Skin of body (tissue), 2 donors: ENCODE results near the gene MEF2D. TPM values are rescaled to one million over a fixed set of nuclear protein-coding genes. Genes with fewer than 3 reads are reported as not detected.

Experiments
- DNase-seq: peaks from one replicate; lab custom pipeline; 2025; lab: John Stamatoyannopoulos, UW
- total RNA-seq: library from RNA; depleted of rRNA; stranded (reverse); fragments of >200 nt; gene quantifications from one replicate; pipeline ENCODE4 v1.2.3, GENCODE V29; 2014

Gene MEF2D
- total RNA-seq, 1 donor from 2014 or later, result 11.2 TPM

DNA sequence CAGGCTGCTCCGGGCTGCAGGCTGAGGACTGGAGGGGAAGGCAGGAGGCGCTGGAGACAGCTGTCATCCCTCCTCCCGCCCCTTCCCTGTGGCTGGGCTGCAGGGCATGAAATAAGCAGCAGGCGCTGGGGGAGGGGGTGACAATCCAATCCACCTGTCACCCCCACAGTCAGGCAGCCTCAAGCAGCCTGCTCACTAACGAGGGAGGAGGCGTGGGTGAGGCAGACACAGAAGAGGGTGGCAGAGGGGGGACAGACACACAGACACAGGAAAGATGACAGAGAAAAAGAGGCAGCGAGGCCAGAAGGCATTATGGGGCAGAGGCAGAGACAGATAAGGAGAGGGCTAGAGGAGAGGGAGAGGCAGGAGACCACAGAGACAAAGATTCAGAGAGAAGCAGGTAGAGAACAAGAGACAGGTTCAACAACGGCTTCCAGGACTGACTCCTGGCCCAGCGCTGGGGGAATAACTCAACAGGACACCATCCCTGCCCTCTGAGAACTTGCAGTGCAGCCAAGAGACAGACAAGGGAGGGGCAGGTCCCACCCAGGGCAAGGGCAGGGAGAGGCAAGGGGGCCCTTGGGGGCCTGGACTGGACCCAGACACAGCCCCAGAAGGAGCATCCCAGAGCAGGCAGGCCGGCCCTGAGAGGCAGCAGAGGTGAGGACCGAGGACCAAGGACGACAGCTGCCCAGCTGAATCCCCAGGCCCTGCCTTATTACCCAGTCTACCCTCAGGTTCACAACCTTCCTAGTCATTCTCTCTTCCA, 11.2 kb downstream of the MEF2D start:
- no peak for DNase-seq

DNA sequence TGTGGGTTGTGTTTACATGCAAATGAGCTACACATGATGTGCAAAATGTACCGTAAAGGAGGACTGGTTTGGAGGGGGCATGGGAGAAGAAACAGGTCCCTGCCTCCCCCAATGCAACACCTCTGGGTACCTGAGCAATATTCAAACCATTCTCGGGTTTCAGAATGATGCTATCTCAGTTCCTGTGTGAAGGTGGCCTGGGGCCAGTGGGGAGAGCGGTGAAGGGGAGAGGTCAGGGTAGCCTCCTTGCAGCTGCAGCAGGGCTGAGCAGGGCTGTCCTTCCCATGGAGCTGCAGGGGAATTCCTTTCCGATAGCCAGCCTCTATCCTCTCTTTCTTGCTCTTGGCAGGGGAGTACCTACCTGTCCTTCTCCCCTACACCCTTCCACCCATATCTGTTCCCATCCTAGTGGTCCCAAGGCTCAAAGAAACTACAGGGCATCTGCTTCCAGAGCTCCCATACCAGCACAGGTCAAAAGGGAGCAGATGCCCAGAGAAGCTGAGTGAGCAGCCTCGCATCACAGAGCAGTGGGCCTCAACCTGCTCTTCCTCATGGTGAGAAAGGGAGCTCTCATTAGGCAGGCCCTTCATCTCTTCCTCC, 11.9 kb downstream of the MEF2D start:
- no peak for DNase-seq

GRCh38 chr1:156487862-156488261, 12.7 kb downstream of the MEF2D start:
- DNase-seq, result no peak

DNA sequence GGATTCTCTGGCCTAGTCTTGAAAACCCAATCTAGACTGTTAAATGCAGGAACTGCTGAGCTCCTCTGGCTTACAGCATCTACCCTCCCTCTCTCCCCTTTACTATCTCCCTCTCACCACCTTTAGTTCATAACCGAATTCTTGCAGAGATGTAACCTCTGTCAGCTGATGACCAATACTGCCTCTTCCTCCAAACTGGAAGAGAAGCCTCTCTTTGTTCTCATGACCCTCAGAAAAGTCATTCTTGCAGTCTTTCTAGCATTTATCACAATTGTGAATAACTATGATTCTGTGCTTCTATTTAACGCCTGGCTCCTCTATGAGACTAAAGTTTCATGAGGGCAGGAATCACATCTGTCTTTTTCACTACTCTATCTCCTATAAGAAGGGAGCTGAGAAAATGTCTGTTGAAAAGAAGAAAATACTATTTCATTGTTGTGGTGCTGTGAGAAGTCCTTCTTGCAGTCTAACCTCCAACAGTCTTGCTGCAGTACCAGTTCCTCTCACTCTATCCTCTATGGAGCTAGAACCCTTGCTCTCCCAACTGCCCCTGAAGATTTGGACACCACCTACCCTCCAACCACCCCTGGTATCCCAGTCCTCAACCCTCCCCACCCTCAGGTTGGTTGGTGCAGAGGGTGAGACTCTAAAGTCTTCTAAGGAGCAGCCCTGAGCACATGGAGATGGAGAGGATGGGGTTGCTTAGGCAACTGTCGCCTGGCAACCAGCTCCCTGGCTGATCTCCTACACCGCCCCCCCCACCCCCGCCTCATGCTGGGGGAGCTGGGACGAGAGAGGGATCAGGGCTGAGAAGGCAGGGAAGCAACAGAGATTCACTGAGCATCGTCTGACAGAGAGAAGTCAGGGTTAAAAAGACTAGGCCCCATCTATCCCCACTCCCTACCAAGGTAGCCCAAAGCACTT, 13.9 kb downstream of the MEF2D start:
- DNase-seq, result no peak

- DNase-seq, result no peak
Measured at GRCh38 chr1:156485984-156486383, 14.6 kb downstream of the MEF2D start.

DNA sequence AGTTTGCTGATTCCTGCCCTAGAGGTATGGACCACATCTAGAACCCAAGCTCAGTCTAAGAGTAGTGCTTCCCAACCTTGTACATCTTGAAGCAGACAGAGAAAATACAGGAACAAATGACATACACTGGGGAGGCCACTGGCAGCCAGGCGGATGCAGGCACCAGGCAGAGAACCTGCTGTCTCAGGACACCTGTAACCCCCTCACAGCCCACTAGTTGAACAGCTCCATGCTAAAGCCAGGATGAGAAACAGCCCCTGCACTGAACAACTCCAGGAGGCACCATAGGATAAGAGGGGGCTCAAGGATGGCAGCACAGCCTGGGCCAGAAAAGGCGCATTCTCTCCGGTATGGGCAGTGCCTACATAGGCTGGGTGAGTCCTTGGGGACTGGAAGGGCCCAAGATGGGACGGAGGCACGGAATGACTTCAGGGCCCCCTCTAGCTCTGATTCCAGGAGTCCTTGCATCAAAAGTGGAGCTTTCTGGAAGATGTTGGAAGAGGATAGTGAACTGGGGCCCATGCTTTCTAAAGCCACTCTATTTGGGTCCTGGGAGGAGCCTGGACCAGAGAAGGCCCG, 16.0 kb downstream of the MEF2D start:
- no peak for DNase-seq

GRCh38 chr1:156483397-156483796, 17.2 kb downstream of the MEF2D start:
- no peak for DNase-seq

DNA sequence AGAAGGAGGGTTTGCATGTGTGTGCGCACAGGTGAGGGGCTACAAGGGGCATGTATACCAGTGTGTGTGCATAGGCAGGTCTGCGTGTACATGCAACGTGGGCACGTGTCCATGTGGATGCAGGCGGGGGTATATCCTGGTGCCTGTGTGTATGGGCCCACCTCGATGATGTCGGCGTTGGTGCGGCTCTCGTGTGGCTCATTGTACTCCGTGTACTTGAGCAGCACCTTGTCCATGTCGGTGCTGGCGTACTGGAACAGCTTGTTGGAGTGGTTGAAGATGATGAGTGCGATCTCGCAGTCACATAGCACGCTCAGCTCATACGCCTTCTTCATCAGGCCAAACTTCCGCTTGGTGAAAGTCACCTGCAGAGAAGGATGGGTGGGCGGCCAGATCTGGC, 18.3 kb downstream of the MEF2D start:
- DNase-seq, result no peak

DNA sequence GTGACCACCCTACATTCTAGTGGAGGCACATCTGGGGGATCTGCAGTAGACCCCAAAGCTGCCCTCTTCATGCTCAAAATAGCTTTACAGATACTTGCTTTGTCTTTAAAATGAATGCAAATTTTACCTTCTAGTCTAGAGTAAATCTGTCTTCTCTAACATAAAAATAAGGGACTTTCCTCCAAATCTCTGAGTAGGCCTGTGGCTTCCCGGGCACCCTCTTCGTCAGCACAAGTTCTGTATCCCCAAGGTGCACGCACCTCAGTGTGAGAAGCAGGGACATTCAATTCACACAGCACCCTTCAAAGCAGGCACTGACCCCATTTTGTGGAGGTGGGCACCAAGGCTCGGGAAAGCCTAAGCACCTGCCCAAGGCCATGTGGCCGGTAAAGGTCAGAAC, 19.0 kb downstream of the MEF2D start:
- no peak for DNase-seq

DNA sequence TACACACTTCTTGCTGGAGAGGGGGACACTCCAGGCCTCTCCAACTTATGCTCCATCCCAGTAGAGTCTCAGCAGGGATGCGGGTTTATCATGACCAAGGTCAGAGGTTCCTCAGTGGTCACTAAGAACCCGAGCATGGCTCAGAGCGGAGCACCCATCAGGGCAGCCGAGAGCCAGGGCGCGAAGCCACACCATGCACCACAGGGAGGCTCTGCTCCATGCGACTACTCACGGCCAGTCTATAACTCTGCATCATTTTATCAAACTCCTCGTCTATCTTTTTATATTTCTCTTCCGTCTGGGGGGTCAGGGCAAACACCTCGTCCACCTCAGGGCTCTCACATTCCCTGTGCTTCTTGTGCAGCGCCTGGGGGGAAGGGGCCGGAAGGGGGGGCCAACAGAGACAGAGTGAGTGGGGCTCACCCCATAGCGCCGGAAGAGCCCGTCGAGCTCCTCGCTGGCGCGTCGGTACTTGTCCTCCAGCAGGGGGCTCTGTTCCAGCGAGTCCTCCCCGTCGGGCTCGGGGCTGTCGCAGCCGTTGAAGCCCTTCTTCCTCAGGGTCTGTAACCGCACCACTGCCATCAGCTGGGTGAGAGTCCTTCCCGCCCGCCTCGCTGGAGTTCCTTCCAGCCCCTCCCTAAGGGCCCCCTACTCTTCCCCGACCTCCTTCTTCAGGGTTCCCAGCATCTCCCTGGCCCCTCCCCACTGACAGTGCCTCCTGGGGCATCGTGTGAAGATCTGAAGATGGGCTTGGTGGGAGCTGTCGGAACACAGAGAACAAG, 20.0 kb downstream of the MEF2D start:
- no peak for DNase-seq

DNA sequence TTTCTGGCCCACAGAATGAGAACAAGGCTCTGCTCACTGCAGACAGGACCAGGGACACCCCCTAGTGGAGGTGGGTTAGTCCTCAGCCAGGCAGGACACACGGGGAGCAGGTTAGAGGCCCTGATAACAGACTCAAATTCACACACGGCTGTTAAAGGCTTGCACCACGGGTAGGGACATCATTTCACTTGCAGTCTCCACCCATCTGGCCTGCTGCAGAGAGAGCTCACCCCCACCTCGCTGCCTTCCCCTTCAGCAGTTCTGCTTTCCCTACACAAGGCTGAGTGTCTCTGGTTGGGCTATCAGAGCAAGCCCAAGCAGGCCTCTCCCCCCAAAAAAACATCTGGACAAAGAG, 20.6 kb downstream of the MEF2D start:
- DNase-seq, result no peak

- DNase-seq, result no peak
Measured at GRCh38 chr1:156479093-156480015, 21.2 kb downstream of the MEF2D start.

DNA sequence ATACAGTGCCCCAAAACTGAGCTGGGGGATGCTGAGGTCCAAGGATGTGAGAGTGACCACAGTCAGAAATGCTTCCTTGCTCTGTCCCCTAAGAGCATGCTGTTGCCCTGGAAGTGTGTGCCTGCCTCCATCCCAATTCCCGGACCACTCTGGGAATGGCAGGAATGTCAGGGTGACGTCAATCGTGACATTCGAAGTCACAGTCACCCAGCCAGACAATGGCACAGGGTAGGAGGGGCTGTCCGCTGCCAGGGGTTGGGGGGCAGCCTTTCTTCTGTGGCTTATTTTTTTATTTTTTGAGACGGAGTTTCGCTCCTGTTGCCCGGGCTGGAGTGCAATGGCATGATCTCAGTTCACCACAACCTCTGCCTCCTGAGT, 22.3 kb downstream of the MEF2D start:
- no peak for DNase-seq

DNA sequence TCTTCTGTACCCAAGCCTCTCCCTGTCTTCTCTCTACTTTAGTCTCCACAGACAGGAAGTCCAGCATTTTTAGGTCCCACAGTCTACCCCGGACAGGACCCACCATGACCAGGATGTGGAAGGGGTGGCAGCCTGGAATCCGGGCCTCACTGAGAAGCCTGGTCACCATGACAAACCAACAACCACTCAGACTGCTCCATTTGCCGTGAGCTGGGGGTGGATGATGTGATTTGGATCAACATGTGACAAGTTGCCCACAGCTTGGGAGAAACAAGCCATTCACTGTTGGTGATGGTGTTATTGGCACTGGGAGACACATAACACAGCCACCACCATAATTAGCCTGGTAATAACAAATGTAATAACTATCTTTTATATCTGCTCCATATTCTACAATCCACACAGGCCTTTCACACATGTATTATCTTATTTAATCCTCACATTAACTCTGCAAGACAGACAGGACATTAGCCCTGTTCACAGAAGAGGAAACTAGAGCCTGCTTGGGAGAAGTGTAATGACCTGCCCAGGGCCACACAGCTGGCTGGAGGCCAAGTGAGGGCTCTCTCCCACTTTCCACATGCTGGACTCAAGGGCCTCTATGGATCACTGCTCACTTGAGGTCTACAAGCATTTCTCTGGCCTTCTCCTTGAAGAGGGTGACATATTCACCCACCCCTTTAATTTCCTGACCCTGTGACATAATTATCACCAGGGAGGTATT, 22.9 kb downstream of the MEF2D start:
- no peak for DNase-seq

DNA sequence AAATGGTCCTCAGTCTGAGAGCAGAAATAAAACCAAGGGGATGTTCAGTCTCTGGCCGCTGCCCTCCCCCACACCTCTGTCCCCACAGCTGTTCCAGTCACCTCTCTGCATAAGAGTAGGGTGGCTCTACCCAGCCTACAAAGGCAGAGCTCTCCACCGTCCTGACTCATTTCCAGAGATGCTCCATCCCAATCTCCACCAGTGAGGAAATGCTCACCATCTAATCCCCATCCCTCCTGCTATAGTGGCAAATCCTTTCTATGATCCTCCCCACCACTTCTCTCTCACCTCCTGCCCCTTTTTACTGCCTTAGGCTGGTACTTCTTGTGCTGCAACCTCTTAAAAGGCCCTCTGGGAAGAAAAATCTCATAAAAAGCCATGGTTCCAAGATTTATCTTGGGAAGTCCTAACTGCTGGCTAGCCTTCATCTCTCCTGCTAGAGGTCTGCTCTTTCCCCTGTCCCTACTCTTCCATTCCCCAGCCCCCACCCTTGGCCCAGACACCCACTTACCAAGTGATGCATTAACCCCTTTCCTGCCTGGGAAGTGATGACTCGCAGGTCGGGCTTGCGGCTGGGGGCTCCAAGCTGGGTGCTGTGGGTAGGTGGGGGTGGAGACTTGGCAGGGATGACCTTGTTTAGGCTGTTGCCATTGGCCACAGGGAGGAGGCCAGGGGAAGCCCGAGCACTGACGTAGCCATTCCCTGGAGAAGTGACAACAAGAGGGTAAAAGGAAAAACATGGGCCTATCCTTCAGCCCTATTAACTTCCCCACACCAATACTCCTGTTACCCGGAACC, 23.9 kb downstream of the MEF2D start:
- no peak for DNase-seq

DNA sequence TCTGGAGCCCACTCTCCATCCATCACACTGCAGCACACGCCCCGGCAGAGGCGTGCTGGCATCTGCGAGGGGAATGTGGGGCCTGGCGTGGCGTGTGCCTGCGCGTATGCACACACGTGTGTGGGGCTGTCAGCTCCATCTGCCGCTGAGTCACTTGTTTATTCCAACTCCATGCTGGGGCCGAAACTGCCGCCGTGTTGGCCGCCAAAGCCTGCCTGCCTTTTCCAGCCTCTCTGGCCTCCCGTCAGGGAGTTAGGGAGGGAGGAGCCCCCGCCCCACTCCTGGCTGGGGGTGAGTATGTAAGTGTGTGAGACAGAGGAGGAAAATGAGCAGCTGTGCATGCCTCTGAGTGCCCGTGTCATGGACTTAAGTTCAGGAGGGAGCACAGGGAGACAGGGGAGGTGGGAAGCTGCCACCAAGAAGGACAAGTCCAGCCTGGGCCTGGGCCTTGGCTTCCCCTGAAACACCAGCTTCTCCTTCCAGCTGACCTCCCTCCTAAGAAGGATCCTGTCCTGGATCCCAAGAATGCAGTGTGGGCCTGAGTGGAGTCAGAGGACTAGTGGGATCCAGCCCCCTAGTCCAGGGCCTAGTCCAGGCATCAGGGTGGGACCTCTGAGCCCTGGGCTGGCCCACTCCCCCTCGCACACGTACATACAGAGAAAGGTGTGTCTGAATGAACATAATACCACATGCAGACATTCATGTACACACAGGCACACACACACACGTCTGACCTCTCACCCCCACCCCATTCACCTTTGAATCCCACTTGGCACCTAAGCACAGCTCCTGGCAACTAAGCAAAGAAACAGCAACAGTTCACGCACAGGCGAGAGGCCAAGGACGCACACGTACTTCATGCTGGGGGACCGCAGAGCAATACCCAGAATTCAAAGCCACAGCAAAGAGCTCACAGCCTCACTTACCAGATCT, 24.7 kb downstream of the MEF2D start:
- DNase-seq, result no peak

GRCh38 chr1:156474966-156475365, 25.6 kb downstream of the MEF2D start:
- DNase-seq, result no peak
